COLO668 (cell line): ENCODE results near the gene FAM25A.

Experiments used
- DNase-seq: peaks from one replicate; lab custom pipeline; 2025; ENCODE audit not compliant: unreplicated experiment; lab: John Stamatoyannopoulos, UW

Gene FAM25A

DNA sequence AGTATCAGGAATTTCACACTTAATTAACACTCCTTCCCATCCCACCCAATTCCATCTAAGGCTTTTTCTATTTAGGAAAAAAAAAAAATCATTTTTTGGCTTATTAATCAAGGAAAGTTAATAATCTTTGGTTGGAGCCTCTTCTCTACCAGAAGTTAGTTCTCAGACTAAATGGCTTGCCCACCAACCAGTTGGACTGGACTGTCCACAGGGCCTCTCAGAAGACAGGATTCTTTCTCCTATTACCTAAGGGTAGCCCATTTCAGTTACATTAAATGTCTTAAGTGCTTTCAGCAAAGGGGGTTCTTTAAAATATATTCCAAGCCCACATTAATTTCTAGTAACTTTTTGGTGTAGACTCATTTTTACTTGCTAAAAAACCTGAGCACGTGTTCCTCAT, 39.3 kb downstream of the FAM25A start:
- no peak for DNase-seq

DNA sequence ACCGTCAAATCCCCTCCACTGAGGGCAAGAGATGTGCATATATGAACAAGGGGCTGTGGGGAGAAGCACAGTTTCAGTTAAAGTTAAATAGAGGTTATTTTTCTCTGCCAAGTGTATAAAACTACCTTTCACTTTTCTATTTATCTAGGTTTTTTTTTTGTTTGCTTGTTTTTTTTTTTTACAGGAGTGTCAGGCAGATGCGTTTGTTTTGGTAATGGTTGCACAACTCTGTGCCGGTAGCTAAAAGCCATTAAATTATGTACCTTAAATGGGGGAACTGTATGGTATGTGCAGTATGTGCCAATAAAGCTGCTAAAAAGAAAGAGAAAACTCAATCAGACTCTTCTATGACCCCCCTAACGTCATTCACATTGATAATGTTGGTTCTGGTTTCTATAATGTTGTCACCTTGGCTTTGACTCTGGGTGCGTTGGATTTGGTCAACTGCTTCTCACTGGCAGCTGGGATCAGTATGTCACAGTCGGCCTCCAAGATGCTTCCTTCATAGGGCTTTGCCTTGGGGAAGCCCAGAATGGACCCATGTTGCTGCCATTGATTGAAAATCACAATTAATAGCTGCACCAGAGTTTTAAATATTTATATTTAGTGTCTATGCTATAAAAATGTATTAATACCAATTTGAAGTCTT, 40.3 kb downstream of the FAM25A start:
- DNase-seq = no peak

DNA sequence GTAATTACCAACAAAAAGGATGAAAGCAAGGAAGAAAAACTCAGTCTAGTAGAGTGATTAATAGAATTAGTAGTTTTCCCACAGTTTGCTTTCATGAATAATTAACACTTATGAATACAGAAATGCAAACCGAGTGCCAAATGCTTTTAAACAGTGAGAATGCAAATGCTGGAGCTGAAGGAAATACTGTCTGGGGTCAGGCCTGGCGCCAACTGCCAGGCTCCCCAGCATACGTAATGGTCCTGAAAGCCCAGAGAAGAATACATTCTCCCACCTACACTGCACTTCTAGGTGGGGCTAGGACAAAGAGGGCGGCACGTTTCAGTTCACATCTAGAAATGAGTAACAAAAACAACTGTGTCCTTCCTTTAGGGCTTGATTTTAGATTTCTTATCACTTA, 44.6 kb downstream of the FAM25A start:
- no peak for DNase-seq

DNA sequence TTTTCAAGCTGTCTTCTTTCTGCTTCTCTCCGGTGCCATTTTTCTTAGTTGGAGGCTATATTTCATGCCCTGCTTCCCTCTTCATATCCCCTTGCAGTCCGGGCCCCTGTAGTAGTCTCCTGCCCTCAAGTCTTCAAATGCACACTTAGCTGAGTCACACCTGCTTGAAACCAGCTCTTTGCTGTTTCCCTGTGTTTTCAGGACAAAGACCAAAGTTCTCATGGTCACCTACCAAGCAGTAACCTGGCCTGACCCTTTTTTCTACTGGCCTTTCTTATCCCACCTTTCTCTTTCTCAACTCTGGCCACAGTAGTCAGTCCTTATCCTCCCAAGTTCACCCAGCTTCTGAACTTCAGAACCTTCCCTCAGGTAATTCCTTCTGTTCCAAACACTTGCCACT, 46.1 kb downstream of the FAM25A start:
- DNase-seq = no peak

DNA sequence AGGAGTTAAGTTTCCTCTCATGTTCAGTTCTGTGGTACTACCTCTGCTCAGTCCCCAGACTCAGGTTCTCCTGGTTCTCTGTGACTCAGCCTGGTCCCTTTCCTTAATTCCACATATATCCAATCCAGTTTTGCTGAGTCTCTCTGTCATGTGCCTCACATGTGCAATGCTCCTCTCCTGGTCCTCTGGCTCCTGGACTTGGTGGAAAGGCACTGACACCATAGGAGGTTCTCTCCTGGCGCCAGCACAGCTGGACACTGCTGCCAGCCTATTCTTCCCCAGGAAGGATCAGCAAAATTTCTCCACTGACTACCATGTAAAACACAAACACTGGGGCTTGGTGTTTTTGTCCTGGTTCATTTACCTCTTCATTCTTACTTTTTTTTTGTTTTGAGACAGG, 46.8 kb downstream of the FAM25A start:
- DNase-seq = no peak

DNA sequence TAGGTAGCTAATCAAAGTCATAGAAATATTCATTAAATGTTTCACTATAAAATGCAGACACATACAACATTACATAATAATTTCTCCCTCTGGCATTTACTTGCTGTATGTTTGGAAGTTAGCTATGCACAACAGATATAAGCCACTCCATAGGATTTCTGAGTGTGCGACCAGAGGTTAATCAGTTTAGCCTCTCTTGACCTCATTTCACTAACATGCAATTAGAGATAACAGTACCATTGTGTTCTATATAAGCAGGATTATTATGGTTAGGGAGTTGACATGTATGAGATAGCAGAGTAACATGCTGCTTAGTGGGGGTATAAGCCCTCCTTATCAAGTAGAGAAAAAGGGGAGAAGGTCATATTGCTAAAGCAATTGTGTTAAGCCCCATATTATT, 48.2 kb downstream of the FAM25A start:
- no peak for DNase-seq

DNA sequence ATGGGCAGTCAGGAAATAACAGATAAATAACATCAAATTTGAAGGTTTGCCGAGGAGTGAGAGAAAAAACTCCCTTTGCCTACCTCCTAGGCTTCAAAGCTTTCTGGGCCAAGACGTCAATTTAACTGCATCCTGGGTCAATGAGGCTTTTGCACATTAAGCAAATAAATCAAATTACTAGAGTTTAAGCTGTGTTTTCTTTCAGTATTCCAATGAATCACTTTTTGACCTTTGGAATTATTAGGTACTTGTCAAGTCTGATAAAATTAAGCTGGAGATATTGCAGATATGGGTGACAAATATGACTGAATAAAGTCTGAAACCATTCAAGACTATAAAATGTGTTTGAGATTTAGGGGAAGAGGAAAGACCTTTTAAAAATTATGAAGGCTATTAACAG, 52.4 kb downstream of the FAM25A start:
- no peak for DNase-seq
